Measurements from ENCODE around the gene NEU4.

Gene NEU4

GRCh38 chr2:241865957-241866789 lies 57.2 kb downstream of the NEU4 start:
- no peak for DNase-seq (ENCODE audit: low spot score)

Measured in globus pallidus (tissue), 1 donor.